Kidney tubule cell (primary cell): Measurements from ENCODE around the gene PLCL1.

Experiments used
- DNase-seq: peaks from one replicate; pipeline ENCODE4 v3.0.0-alpha.2; 2018; ENCODE audit warnings: low spot score

The PLCL1 gene

GRCh38 chr2:197927994-197928393, 123.6 kb downstream of the PLCL1 start:
- DNase-seq, result no peak

GRCh38 chr2:197929008-197929885, 124.9 kb downstream of the PLCL1 start:
- peak; percentile 46 for DNase-seq

GRCh38 chr2:197929886-197930227, 125.5 kb downstream of the PLCL1 start:
- no peak for DNase-seq

- DNase-seq, result no peak
These were observed 126.3 kb downstream of the PLCL1 start for GRCh38 chr2:197930570-197931278.

GRCh38 chr2:197931661-197932312, 127.4 kb downstream of the PLCL1 start:
- peak; percentile 35 for DNase-seq

GRCh38 chr2:197932374-197932773, 128.0 kb downstream of the PLCL1 start:
- DNase-seq, result no peak

- no peak for DNase-seq
These were observed 130.0 kb downstream of the PLCL1 start for GRCh38 chr2:197934261-197934933.

- no peak for DNase-seq
These were observed 130.5 kb downstream of the PLCL1 start for GRCh38 chr2:197934934-197935289.

- DNase-seq, result no peak
These were observed 133.4 kb downstream of the PLCL1 start for GRCh38 chr2:197937814-197938213.

- DNase-seq, result no peak
These were observed 134.2 kb downstream of the PLCL1 start for GRCh38 chr2:197938555-197938954.

- DNase-seq, result peak; percentile 45
These were observed 135.4 kb downstream of the PLCL1 start for GRCh38 chr2:197939787-197940186.

- no peak for DNase-seq
These were observed 136.0 kb downstream of the PLCL1 start for GRCh38 chr2:197940382-197940781.

- DNase-seq, result no peak
These were observed 137.3 kb downstream of the PLCL1 start for GRCh38 chr2:197941715-197942114.

GRCh38 chr2:197943731-197944130, 139.3 kb downstream of the PLCL1 start:
- DNase-seq, result no peak

GRCh38 chr2:197944416-197945096, 140.2 kb downstream of the PLCL1 start:
- DNase-seq, result no peak

- peak; percentile 31 for DNase-seq
These were observed 142.2 kb downstream of the PLCL1 start for GRCh38 chr2:197946562-197946961.

- no peak for DNase-seq
These were observed 142.9 kb downstream of the PLCL1 start for GRCh38 chr2:197947219-197947757.

- no peak for DNase-seq
These were observed 144.8 kb downstream of the PLCL1 start for GRCh38 chr2:197949224-197949623.

GRCh38 chr2:197950006-197950405, 145.6 kb downstream of the PLCL1 start:
- no peak for DNase-seq

GRCh38 chr2:197950724-197951123, 146.3 kb downstream of the PLCL1 start:
- DNase-seq, result no peak

GRCh38 chr2:197952540-197953202, 148.3 kb downstream of the PLCL1 start:
- DNase-seq, result peak; percentile 24
